C1 segment of cervical spinal cord (tissue), 14 donors: ENCODE data around the gene ARMC2.
"Not testable (repeated sequence)": the region's sequence is repeated elsewhere in the genome, so short reads cannot be mapped to it uniquely, and the experiment has no call there.

ENCODE experiments used
- DNase-seq, 14 donors: peaks; one replicate each; lab custom pipeline; 2025; lab: John Stamatoyannopoulos, UW

The ARMC2 gene

GRCh38 chr6:108948181-108948661, 100.0 kb downstream of the ARMC2 start:
- peak in 2 of 14 donors; percentile 37 to 88 for DNase-seq

DNA sequence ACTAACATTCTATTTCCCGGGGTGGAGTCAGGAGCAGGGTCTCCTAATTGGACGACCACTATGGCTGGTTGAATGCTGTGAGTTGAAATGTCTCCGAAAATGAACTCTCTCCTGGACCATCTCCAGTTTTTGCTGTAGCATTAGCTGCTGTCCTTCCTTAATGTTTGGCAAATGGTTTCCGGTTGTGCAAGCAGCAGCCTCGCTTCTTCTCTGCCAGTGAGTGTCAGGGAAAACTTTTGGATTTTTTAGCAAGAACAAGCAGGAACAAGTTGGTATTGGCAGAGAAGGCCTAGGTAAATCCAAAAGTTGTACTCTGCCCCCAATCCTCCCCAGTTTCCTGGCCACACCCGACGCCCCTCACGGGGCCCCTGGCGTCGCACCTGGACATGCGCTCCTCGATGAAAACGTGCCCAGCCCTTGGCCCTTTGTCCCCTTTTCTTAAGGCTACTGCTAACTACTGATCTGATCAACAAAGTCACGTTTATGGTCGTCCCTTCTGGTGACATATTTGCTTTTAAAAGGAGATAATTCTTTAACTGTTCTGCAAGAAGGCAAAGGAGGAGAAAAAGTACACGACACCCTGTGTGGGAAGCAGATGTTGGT, 103.2 kb downstream of the ARMC2 start:
- DNase-seq, result no peak

GRCh38 chr6:108952776-108953486, 104.7 kb downstream of the ARMC2 start:
- DNase-seq, result no peak

DNA sequence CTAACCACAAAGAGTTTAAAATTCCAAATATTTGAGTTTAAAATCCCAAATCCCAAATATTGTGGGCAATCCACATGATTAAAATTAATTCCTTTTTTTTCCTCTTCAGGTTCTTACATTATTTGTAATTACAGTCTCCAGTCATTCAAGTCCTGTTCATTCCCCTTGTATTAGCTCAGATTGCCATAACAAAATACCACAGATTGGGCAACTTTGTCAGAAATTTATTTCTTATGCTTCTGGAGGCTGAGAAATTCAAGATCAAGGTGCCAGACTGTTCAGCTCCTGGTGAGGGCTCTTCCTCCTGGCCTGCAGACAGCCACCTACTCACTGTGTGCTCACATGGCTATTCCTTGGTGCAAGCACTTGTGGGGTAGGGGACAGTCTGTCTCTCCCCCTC, 105.5 kb downstream of the ARMC2 start:
- no peak for DNase-seq

DNA sequence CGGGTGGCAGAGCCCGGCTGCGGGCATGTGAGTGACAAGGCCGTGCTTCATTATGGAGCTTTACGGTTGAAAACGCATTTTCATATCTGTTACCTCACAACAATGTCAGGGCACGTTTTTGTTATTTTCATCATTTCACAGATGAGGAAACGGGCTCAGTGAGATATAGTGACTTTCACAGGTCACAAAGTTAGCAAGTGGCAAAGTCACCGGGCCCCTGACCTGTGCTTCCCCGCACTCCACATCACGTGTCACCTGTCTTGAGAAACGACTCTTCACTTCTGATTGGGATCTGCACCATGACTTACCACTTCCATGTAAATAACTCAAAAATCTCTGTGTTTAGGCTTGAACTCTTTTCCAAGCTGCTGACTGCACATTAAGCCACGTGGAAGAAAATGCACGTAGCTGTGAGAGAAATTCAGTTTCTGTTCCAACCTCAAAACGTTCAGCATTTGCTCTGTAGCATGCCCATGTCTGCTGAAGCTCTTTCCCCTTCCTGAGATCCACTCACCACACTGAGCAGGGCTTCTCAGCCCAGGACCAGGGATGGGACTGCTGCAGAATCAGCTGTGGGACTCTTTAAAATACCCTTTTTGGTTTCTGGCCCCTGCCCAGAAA, 107.2 kb downstream of the ARMC2 start:
- no peak for DNase-seq

DNA sequence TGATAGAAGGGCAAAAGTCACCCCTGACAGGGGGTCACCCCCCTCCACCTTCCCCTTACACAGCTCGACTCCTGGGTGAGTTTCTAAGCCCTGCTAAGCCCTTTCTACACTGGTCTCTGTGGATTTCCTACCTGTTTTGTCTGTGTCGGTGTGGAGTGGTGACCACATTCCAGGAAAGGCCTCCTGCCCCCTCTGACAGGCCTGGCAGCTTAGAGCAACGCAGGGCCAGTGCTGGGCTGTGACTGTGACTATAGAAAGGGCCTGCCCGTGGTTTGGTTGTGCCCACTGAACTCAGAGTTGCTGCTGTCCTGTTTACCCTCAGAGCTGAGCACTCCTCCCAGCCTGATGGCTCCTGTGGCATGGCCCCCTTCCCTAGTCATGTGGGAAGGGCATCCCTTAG, 109.0 kb downstream of the ARMC2 start:
- no peak for DNase-seq

DNA sequence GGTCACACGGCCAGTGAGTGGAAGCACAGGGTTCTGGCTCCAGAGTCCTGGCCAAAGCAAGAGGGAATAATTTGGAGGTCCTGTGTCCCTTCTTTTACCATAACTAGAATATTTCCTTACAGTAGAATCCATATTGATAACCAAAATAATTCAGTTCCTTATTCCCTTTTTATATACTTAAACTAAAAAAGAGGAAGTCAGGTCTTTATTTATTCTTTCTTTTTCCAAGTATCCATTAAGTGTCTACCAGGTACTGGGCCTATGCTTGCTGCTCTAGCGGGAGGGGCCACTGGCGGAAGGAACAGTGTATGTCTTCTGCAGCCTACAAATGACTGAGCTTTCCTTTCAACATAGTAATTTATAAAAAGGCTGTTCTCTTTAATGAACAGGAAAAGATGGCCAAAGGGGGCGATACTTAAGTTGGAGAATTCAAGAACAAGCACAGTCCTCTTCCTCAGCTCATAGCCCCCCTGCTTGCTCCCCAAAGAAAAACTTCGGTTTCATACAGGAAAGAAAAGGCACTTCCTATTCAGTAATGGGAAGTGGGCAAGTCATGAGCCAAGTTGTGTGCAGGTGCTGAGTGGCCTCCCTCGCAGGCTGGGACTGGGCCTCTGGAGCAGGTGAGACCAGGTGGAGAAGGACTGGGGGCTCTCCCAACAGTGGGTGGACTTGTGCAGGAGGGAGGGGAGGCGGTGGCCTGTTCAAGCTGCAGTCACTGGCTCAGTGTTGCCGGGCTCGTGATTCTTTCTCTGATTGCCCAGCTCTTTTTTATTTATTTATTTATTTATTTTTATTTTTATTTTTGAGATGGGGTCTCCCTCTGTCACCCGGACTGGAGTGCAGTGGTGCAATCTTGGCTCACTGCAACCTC, 110.9 kb downstream of the ARMC2 start:
- no peak for DNase-seq

- no peak for DNase-seq
Observed at GRCh38 chr6:108959972-108960582, 111.9 kb downstream of the ARMC2 start.

- no peak for DNase-seq
Observed at GRCh38 chr6:108960601-108961000, 112.4 kb downstream of the ARMC2 start.

DNA sequence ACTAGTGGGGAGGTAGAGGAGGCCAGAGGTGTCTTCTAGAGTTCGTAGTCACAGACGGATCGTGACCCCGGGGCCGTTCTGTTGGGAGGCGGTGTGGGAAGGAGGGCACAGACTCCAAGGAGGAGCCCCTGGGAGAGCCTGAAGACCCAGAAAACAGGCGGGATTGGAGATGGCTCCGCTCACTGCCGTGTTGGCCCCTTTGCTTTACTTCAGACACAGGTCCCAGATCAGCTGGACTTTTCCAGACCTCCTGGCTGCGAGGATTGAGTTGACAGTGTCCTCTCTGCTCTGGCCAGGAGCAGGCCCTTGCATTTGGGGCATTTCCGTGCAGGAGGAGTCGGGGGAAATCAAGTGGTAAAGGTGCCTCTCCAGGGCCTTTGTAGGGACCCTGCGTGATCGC, 112.9 kb downstream of the ARMC2 start:
- no peak for DNase-seq

GRCh38 chr6:108961985-108962384, 113.8 kb downstream of the ARMC2 start:
- DNase-seq, result no peak

DNA sequence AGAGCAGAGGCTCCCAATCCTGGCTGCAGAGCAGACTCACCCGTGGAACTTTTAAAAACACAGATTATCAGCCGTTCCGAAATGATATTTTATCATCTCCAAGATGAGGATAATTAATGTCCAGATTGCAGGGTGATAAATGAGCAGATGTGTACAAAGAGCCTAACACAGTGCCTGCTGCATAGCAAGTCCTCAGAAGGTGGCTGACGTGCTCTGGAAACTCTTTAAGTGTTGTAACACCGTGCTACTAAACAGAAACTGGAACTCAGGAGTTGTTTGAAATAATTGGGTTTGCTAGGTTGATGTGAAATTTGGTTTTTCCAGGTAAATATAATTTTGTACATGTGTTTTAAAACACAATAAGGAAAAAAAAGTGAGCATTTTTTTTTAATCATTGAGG, 118.0 kb downstream of the ARMC2 start:
- DNase-seq, result no peak

DNA sequence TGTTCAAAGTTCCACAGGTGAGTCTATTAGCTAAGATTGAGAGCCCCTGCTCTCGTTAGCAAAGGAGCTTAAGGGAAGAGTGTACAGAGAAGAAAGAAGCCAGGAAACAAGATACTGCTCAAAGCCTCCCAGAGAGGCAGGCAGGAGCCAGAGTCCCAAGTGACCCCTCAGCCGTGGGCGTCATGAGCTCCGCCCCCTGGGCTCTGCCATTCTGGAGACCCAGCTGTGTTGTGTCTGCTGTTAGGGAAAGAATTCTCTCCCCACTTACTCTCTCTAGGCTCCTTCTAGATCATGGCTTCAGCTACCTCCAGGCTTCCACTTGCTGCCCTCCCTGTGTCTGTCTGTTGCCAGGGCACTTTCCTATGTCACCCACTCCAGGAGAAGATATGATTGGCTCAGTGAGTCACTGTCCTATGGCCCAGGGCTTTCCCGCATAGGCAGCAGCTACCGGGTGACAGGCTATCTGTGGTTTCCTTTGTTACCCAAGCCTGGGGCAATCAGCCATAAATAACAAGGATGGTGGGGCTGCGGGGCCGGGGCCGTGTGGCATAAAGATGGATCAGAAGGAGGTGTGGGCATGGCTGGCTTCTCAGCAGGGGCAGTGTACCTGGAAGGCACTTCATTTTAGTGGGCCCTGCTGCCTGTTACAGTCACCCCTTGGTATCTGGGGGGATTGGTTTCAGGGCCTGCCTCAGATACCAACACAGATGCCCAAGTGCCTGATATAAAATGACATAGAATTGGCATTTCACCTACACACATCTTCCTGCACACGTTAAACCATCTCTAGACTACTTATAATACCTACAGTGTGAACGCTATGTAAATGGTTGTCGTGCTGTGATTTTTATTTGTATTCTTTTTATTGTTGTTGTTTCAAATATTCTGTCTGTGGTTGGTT, 118.9 kb downstream of the ARMC2 start:
- peak in 1 of 14 donors; percentile 12 for DNase-seq

GRCh38 chr6:108968325-108969316, 120.4 kb downstream of the ARMC2 start:
- no peak for DNase-seq

- DNase-seq, result no peak
Observed at GRCh38 chr6:108969776-108970175, 121.6 kb downstream of the ARMC2 start.

GRCh38 chr6:108974201-108974600, 126.0 kb downstream of the ARMC2 start:
- DNase-seq, result no peak

GRCh38 chr6:108978638-108979037, 130.4 kb downstream of the ARMC2 start:
- not testable (repeated sequence) for DNase-seq

- DNase-seq, result no peak
Observed at GRCh38 chr6:108982154-108983113, 134.2 kb downstream of the ARMC2 start.
